ENCODE results near the gene CEP41.

CEP41 gene

GRCh38 chr7:130366564-130366963, 74.3 kb downstream of the CEP41 start:
- no peak for DNase-seq

DNA sequence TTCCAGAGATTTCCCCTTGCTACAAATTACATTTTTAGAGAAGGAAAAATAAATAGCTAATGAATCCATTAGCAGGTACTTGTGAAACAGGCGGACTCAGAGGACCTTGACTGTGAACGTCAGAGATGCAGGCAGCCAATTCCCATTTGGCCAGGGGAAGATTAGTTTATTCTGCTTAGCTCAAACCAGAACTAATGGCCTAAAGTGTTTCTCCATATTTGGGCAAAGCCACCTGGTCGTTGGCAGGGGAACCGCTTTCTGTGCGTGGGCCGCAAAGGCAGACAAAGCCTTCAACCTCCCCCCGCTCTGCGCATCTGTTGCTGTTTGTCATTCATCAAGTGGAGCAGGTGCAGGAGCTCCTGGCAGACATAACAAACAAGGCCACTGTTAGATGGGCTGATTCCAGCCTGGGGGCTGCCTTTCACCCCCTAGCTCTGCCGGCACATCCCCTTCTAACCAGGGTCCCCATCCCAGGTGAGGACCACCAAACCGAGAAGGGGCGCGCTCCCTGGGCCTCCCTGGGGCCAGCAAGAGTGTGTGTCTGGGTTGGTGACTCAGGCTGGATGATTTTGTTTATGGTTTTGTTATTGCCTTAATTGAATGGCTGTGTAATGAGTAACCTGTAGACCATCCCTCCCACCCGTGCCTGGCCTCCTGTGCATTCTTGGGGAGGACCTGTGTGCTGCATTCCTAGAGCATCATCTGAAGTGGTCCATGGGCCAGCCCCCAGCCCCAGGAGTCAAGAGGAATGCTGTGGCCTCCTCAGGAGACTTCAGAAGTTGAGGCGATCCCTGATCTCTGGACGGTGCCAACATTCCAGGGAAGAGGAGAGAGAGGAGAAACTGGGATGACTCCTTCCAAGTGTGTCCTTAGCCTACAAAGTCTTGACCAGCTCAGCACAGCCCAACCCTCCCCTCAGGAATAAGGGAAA, 75.0 kb downstream of the CEP41 start:
- no peak for DNase-seq

- DNase-seq: no peak
Observed at GRCh38 chr7:130365088-130365487, 75.7 kb downstream of the CEP41 start.

DNA sequence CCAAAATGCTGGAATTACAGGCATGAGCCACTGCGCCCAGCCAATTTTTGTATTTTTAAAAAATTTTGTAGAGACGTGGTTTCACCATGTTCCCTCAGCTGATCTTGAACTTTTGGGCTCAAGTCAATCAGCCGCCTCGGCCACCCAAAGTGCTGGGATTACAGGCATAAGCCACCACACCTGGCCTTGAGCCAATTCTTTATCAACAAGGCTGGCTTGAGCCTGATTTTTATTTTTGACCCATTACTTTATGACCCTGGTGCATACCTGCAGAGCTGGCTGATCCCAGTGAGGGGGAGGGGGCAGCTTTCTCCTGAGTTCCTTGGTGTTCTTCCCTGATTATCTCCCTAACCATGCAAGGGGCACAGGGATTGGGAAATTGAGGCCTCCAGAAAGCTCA, 76.4 kb downstream of the CEP41 start:
- DNase-seq: no peak

GRCh38 chr7:130363026-130363847, 77.6 kb downstream of the CEP41 start:
- peak; percentile 64 to 78 for DNase-seq

- DNase-seq: no peak
Observed at GRCh38 chr7:130362251-130362816, 78.5 kb downstream of the CEP41 start.

DNA sequence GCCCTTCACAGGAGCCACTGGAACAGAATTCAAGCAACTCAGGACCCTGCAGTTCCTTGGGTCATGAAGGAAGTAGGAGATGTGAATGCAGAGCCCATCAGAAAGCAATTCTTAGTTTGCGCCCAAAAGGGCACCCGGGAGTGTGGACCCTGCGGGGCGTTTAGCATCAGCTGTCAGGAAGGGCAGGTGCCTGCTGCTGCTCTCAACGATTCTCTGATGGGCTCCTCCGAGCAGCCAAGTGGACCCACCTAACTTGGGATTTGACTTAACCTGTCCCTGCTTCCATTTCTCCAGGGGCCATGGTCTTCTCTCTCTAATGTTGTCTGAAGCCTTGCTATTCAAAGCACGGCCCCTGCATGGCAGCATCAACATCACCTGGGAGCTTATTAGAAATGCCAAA, 79.1 kb downstream of the CEP41 start:
- DNase-seq: no peak

DNA sequence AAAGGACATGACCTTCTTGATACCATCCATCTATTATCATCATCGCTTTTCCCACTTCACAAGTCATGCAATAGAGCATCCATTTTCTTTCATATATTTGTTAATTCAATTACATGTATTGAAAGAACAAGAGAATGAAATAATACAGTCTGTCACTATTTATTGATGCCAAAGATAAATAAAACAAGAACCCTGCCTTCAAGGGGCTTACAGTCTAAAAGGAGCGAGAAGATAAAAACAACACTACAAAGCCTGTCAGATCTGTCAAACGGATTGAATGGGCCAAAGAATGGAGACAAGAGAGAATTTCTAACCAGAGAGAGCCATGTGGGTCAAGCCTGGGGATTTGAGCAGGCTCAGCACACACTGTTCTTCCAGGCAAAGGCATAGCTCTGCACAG, 80.3 kb downstream of the CEP41 start:
- DNase-seq: no peak

- no peak for DNase-seq
Observed at GRCh38 chr7:130359276-130359857, 81.4 kb downstream of the CEP41 start.

DNA sequence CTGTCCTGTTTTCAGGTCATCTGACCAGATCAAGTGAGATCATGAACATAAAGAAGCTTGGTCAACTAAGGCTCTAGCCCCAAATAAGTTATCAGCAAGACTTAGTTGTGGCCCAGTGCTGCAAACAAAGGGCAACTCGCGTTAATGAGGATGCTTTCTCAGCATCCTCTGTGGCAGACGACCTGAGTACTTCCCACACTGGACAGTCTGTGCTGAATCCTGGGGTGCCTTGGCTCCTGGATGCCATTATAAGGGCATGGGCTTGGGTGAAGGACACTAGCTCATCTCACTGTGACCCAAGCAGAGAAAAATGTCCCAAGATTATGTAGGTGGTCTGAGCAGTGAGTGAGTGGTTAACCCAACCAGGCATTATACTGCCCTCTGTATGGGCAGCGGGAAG, 82.3 kb downstream of the CEP41 start:
- no peak for DNase-seq

GRCh38 chr7:130356876-130357611, 83.8 kb downstream of the CEP41 start:
- DNase-seq: no peak

DNA sequence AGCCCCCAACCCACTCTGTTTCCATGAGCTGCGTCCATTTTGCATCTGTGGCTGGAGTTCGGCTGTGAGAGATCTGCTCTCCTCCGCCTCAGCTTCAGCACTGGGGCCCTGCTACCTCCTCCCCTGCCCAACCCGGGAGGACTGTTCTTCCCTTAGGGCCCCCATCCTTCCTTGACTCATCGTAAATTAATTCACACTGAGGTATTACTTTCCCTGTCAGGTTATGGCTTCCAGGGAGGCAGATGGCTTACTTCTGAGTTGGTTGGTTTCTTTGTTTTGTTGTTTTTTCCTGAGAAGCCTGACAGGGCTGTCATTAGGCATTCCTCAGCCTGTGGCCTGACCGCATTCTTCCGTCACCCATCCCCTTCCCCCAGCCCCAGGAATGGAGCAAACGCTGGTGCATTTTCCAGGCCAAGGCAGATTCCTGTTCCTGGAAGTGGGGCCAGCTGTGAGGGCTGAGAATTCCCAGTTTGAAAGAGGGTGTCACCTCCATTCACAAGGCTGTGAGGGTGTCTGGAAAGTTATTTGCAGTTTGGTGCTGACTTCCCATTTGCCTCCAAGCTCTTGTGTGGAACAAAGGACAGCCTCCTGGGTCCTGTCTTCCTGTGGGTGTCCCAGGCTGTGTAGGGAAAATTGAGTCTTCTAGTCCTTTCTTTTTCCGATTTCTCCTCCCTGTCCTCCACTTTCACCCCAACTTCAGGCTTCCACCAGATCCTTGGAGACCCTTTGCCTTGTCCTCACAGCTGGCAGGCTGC, 84.5 kb downstream of the CEP41 start:
- no peak for DNase-seq

DNA sequence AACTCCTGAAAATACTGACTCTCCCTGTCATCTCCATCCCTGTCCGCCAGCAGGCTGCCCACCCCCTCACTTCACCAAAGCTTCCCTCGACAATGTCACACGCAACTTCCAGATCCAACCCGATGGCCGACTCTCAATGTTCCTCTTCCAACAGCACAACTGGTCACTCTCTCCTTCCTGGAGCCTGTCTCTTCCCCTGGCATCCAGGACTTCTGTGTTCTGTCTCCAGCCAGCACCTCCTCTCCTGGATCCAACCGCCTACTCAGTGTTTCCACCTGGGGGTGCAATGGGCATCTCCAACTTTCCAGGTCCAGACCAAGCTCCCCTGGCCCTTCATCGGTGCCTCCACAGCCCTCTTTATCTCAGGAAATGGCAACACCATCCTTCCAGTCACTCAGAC, 87.6 kb downstream of the CEP41 start:
- no peak for DNase-seq

GRCh38 chr7:130352194-130353074, 88.4 kb downstream of the CEP41 start:
- DNase-seq: no peak

- no peak for DNase-seq
Observed at GRCh38 chr7:130351791-130352090, 89.1 kb downstream of the CEP41 start.

DNA sequence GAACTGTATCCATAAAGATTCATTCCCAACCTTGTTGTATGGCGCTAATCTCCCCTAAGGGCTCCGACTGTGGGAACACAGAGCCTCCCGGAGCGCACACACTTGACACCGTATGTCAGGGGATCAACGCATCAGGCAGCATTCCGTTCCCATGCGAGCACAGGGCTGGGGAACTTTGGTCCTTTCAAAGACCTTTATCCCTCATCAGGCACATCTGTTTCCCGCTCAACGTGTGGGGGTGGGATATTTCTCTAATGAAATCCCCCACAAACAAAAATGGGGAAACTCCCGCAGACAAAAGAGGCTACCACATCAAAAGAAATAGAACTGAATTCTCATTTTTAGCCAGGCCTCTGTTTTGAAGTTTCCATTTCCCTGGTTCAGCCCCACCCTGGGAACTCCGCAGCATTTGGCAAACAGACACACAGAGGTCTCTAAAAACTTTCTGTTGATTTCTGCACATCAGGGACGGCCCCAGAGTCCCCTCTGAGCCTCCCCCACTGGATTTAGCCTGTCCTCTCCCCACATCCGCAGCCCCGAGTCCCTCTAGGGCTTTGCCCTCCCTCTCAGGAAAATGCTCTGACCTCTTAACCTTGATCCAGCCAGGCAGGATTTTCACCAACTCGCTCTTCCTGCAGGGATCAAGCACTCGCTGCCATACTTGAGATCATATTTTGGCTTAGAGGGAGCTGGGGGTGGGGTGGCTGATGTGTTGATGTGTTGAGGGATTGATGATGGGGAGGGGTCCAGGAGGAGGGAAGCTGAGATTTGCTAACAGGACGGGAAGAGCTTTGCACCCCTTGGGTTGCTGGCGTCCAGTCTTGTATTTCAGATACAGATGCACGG, 89.6 kb downstream of the CEP41 start:
- peak in 1 of 2 experiments; percentile 21 for DNase-seq

GRCh38 chr7:130349911-130350782, 90.7 kb downstream of the CEP41 start:
- no peak for DNase-seq

DNA sequence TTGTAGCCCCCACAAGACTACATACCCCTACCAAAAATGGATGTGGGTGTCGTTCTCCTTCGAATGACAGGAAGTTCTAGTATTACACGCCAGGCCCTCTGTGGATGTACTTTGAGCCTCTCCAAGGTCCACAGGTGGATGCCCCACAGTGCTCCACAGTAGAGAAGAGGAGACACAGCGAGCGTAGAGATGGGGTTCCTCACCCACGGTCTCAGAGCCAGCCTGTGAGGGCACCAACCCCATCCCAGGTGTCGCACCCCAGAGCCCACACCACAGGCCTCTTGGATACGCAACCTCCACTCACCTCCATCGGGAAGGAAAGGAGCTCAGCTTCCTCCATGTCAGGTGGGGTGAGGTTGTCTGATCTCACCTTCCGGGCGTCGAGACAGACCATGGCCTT, 93.9 kb downstream of the CEP41 start:
- no peak for DNase-seq
